HG03045 (cell line): ENCODE results near the gene HDGFL1.

Source experiments
- ATAC-seq: cut with Tn5 transposase; IDR thresholded peaks from one replicate; pipeline ENCODE4 v1.9.1; 2021; ENCODE audit warnings: mild to moderate bottlenecking, moderate library complexity; ENCODE audit not compliant: unreplicated experiment

HDGFL1 gene

GRCh38 chr6:22569281-22570184 is at the start of gene HDGFL1:
HDGFL1 (plus strand) TSS chr6:22569566; CDS start chr6:22569576, 10 bp downstream.
- ATAC-seq: no peak

GRCh38 chr6:22521035-22521434 is 48.3 kb upstream of the HDGFL1 start:
- ATAC-seq: no peak

DNA sequence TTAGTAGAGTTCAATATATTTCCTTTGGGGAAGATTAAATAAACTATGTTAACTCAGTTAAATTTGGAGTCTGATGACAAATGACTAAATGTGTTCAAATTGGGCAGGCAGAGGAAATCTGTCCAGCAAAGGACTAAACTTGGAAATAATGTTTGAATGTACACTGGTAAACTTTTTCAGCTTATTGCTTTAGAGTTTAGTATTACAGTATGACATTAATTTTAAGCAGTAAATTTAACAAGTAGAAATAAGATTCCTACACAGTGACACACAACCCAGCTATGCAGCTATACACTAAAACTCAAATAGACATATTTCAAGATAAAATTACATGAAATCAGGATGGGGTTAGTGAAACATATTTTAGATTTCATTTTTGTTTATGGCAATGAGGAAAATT is 42.6 kb upstream of the HDGFL1 start:
- no peak for ATAC-seq

GRCh38 chr6:22529866-22530265 is 39.5 kb upstream of the HDGFL1 start:
- ATAC-seq: no peak

- no peak for ATAC-seq
Observed at GRCh38 chr6:22530506-22530905, 38.9 kb upstream of the HDGFL1 start.

DNA sequence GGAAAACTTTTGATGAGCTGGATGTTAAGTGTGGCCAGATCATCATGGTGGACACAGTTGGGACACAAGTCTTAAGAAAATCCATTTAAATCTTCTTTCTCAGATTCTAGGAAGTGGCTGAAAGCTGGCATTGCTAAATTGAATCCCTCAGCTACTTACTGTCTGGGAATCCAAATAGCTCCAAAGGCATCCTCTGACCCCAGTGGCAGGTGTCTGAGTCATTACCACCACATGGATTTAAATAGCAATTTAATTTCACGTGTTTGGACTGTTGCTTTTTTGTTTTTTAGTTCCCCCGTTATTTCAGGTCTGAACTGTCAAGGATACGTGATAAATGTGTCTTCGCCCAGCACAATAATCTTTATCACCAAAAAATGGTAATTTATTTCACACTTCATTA is 33.2 kb upstream of the HDGFL1 start:
- no peak for ATAC-seq

GRCh38 chr6:22544476-22544875 is 24.9 kb upstream of the HDGFL1 start:
- ATAC-seq: no peak

DNA sequence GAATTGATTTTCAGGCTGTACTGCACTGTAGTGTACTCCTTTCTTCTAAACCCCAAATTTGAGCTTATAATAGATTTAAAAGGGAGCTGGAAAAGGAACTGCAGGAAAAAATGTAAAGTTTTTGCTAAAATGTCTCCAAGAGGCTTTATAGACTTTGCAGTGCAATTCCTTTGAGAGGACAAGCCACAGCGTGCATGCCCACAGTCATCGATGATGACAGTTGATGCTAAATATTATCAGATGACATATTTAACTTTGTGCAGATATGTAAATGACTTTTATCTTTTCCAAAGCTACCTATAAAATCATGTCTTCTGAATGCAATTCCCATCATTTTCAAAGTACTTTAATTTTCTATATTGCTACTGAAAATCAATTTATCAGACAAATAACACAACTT is 24.3 kb upstream of the HDGFL1 start:
- no peak for ATAC-seq

DNA sequence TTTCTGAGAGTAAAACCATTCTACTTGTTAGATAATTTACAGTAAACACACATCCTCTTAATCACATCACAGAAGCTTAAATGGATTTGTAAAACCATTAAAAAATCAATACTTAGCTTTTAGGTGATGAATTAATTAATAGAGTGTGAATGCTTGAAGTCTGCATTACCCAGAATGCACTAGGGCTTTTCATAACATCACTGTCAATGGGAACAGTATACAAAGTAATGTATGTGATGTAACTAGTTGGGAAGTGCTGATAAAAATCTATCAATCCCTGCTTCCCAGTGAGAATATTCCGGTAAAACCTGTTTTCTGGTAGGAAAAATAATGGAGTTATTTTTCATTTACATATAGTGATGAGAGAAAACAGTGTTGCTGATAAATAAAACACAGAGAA is 23.1 kb upstream of the HDGFL1 start:
- ATAC-seq: no peak

DNA sequence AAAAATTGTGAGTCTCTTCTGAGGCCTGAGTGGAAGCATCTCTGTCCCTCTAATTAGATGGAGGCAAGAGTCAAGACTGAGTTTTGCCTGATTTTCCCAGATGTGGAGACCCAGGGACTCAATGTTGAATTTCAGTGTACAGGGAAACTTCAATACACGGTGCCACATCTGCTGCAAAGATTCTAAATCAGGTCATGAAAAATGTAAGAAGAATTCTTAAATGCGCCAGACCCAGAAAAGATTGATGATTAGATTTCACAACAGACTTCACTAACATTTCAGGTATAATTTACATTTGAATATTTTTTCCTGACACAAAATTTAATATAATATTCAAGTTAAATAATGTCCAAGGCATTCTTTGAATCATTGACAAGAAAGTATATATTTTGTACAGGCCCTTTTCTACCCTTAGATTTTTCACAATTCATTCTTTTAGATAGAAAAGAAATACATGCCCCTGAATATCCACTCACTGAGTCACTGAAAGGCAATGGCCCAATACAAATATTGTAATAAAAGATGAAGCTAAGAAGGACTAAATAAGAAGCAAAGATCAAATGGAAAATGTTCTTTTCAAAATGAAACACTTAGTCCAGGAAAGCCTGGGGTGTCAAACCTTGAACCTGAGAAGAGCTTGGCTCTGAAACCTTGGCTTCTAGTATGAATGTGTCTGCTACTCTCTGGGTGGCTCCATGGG is 18.2 kb upstream of the HDGFL1 start:
- ATAC-seq: no peak

DNA sequence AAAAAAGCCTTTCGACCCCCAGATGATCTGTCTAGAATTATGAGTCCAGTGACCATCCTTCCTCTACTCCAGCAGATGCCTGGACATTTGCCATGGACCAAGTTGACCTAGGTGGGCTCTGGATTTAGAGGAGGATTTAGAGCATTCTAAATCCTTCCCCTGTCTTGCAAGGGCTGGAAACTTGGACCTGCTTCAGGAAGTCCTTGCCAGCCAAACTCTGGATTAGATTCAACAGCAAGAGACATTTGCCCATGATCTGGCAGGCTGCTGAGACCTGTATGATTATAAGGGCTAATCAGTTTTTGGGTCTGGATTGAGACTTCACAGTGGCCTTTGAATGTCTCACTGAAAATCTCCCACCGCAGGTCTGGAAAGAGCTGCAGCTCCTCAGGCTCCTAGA is 13.1 kb upstream of the HDGFL1 start:
- ATAC-seq: no peak

DNA sequence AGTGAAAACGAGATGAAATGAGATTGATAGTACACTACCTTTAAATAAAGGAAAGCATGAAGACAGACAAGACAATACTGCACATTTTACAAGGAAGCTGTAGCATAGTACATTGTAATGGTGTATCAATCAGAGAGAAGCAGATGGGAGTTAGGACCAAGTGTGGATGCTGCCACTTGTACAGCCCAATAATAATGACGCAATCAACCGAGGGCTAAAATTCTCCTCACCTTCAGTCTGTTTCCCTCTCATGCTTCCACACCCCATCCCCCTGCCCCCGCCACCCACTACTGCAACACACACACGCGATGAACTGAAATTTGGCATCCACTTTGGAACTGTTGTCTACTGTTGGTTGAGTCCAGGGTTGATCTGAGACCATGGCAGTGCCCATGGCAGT is 12.4 kb upstream of the HDGFL1 start:
- ATAC-seq: no peak

DNA sequence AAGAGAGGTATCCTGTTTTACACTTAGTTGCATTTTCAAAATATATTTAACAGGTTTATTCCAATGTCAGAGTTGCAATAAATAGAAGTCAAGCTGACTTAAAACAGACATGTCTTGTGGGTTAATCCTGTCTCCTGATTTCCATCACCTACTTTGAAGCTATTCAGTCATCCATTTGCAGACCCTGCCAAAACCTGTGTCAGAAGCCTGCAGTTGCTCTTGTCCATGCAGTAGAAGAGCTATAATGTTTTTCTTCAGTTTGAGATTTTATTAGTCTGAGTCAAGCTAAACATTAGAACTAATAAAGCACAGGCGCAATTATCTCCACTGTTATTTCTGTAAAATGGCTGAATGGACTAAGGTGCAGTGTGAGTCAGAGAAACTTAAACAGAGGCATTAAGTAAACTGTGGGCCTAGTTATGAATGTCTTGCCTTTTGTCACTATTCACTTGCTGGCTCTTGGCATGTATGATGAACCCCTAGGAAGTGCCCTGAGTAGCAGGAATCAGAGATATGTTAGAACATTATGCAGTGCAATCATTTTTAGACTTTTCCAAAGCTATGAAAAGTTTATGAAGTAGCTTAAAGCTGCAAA is 11.0 kb upstream of the HDGFL1 start:
- no peak for ATAC-seq

DNA sequence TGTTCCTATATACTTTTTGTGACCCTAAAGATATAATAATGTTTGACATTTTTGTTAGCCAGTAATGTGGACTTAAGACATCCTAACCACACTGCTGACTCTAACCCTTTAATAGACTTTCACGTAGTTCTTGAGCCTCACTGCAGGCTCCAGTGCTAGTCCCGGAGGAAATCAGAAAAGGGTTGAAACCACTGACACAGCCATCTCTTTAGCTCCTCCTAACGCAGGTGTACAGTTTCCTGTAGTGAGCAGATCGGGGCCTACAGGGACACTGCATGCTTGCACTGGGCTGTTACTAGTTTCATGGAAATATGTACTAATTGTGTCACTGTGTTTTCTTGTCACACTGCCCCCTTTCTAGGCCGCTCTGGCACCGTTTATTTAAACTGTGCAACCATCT is 512 bp upstream of the HDGFL1 start:
- no peak for ATAC-seq

- no peak for ATAC-seq
Observed at GRCh38 chr6:22570185-22570551, 802 bp downstream of the HDGFL1 start.

- no peak for ATAC-seq
Observed at GRCh38 chr6:22575190-22575589, 5.8 kb downstream of the HDGFL1 start.

DNA sequence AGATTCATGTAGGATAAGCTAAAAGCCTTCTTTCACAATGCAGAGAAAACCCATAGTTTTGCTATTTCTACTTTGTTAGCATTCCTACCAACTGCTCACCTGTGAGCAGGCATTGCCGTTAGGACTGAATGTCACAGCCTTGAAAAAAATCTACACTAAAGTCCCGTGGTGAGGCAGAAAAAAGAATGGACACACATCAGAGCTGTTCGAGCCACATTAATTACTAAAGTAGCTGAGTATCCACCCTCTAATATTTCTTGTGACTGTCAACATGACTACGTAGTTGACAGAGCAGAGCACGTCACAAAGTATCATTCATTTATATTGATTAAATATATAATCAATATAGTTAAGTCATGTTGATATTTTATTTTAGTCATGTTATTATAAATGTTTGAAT is 10.1 kb downstream of the HDGFL1 start:
- no peak for ATAC-seq

- no peak for ATAC-seq
Observed at GRCh38 chr6:22580337-22580736, 11.0 kb downstream of the HDGFL1 start.

DNA sequence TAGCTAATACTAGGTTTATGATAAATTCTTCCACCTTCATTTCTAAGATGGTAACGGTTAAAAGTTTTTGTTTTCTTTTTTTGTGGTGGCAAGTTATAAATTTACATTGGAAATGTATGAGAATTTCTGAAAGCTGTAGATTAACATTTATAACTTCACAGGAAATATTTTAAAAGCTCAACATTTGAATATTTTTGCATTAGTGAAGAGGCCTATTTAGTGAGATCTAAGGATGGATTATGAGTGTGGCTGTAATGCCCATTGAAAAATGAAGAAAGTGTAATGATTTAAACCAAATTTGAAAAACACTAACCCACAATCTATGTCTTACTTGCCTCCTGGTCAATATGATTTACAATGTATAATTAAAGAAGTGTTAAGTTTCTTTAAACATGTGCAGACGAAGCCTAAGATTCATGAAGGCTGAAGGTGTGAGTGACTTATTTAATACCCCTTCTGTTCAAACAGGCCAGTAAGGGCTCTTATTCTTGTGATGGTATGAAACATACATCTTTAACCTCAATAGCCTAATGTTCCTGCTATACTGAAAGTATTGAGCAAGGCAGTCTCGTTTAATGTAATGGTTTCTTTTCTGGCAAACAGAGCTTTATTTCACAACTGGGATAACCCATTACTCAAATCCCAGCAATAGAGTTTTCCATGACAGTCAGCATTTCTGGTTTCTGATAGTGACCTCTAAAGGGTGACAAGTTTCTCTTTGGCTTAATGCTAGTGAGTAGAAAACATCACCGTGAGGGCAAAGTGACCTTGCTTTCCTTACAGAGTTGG is 13.2 kb downstream of the HDGFL1 start:
- no peak for ATAC-seq

- ATAC-seq: no peak
Observed at GRCh38 chr6:22583230-22583629, 13.9 kb downstream of the HDGFL1 start.

DNA sequence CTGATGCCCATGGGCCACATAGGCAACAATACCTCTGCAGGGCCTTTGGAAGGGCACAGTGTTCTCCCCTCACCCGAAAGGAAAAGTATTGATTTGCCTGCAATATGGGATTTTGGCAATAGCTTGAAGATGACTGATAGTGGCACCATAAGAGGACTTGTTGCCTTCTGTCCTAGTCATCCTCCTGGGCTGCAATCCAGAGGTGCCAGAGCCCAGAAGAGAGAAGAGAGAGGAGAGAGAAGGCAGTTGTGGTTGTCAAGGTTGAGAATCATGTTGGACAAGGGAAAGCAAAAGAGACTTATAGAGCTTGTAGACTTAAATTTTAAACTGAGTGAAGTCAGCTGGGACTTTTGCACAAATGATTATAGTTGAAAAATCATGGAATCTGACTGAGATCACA is 14.6 kb downstream of the HDGFL1 start:
- no peak for ATAC-seq
